GM23338 (cell line): ENCODE data around the gene NT5M. TPM values are rescaled to one million over a fixed set of nuclear protein-coding genes. Genes with fewer than 3 reads are reported as not detected.

ENCODE experiments used
- ATAC-seq: fragments of 200-7000 bp; cut with Tn5 transposase; 3 replicates; pipeline ENCODE4 v1.9.1; 2020
- DNase-seq: peaks from one replicate; pipeline ENCODE4 v3.0.0-alpha.2; 2015; ENCODE audit warnings: low spot score
- H2AFZ ChIP-seq: fragments of 200-600 bp; sonication (generic); 2 replicates; pipeline ENCODE4 v1.8.0; 2016; ENCODE audit warnings: antibody characterized with exemption, mild to moderate bottlenecking, moderate library complexity
- H3F3A ChIP-seq: fragments of 200-600 bp; sonication (generic); replicated peaks from 2 replicates; pipeline ENCODE4 v1.8.0; 2017; ENCODE audit warnings: antibody characterized with exemption, mixed run types, low read depth
- H3K27ac ChIP-seq: fragments of 200-600 bp; sonication (generic); 2 replicates; pipeline ENCODE4 v1.6.1; 2016; ENCODE audit warnings: low read depth
- H3K27me3 ChIP-seq: fragments of 200-600 bp; sonication (generic); 2 replicates; pipeline ENCODE4 v1.8.0; 2016; ENCODE audit warnings: mild to moderate bottlenecking, mixed run types, moderate library complexity; ENCODE audit not compliant: insufficient read depth
- H3K36me3 ChIP-seq: fragments of 200-600 bp; sonication (generic); 2 replicates; pipeline ENCODE4 v1.8.0; 2016; ENCODE audit warnings: mild to moderate bottlenecking; ENCODE audit not compliant: insufficient read depth
- H3K4me1 ChIP-seq: fragments of 200-600 bp; sonication (generic); 2 replicates; pipeline ENCODE4 v1.8.0; 2016; ENCODE audit warnings: mild to moderate bottlenecking, moderate library complexity; ENCODE audit not compliant: insufficient read depth
- H3K4me2 ChIP-seq: fragments of 200-600 bp; sonication (generic); 2 replicates; pipeline ENCODE4 v1.7.1; 2017; ENCODE audit warnings: mixed run types
- H3K4me3 ChIP-seq: fragments of 200-600 bp; sonication (generic); 2 replicates; pipeline ENCODE4 v1.6.1; 2016; ENCODE audit warnings: mixed run types
- H3K79me2 ChIP-seq: fragments of 200-600 bp; sonication (generic); replicated peaks from 2 replicates; pipeline ENCODE4 v1.8.0; 2017; ENCODE audit warnings: mild to moderate bottlenecking; ENCODE audit not compliant: insufficient read depth
- H3K9me2 ChIP-seq: fragments of 200-600 bp; sonication (generic); 2 replicates; pipeline ENCODE4 v1.8.0; 2017; ENCODE audit not compliant: insufficient read depth
- H4K20me1 ChIP-seq: fragments of 200-600 bp; sonication (generic); replicated peaks from 2 replicates; pipeline ENCODE4 v1.8.0; 2017; ENCODE audit warnings: mild to moderate bottlenecking; ENCODE audit not compliant: insufficient read depth
- H3K27ac Mint-ChIP-seq: 2 replicates; pipeline ENCODE4 v1.8.0; 2020; ENCODE audit warnings: inconsistent platforms, mild to moderate bottlenecking, moderate library complexity, mixed read lengths
- H3K27me3 Mint-ChIP-seq: 3 replicates; pipeline ENCODE4 v1.8.0; 2022; ENCODE audit warnings: low read depth, mild to moderate bottlenecking, moderate library complexity, mixed read lengths, inconsistent platforms; ENCODE audit not compliant: insufficient read depth, poor library complexity
- H3K36me3 Mint-ChIP-seq: 3 replicates; pipeline ENCODE4 v1.8.0; 2021; ENCODE audit warnings: low read depth, mild to moderate bottlenecking, inconsistent platforms, moderate library complexity, mixed read lengths
- H3K4me1 Mint-ChIP-seq: 3 replicates; pipeline ENCODE4 v1.8.0; 2020; ENCODE audit warnings: mild to moderate bottlenecking, inconsistent platforms, mixed read lengths
- H3K4me3 Mint-ChIP-seq: 3 replicates; pipeline ENCODE4 v1.8.0; 2021; ENCODE audit warnings: moderate library complexity, mild to moderate bottlenecking, inconsistent platforms, mixed read lengths
- H3K9me3 Mint-ChIP-seq: 3 replicates; pipeline ENCODE4 v1.8.0; 2020; ENCODE audit warnings: moderate library complexity, mild to moderate bottlenecking, inconsistent platforms, mixed read lengths
- CREB1 ChIP-seq: fragments of 250-450 bp; sonication (Bioruptor Pico); IDR thresholded peaks from 2 replicates; pipeline ENCODE4 v1.5.0; 2020; ENCODE audit warnings: low read depth, mild to moderate bottlenecking, moderate library complexity
- CTCF ChIP-seq, 2 experiments: fragments of 200-600 bp in 1 of 2; sonication (generic) in 1 of 2; conservative IDR thresholded peaks; 2 replicates each; pipeline versions ENCODE4 v1.5.1 to v1.6.1; 2016 to 2017; ENCODE audit warnings: antibody characterized with exemption in 2 of 2, low read depth in 2 of 2, mild to moderate bottlenecking in 2 of 2, moderate library complexity in 1 of 2
- ETS1 ChIP-seq: IDR thresholded peaks from 2 replicates; pipeline ENCODE4 v1.6.1; 2016; ENCODE audit warnings: antibody characterized with exemption
- EZH2 ChIP-seq: fragments of 200-600 bp; sonication (generic); IDR thresholded peaks from one replicate; pipeline ENCODE4 v1.8.0; 2017; ENCODE audit warnings: antibody characterized with exemption, mild to moderate bottlenecking, low read depth; ENCODE audit not compliant: unreplicated experiment
- JUNB ChIP-seq: IDR thresholded peaks from one replicate; pipeline ENCODE4 v1.6.1; 2016; ENCODE audit warnings: antibody characterized with exemption; ENCODE audit not compliant: unreplicated experiment
- NANOG ChIP-seq: IDR thresholded peaks from 2 replicates; pipeline ENCODE4 v1.6.1; 2016; ENCODE audit warnings: antibody characterized with exemption, borderline replicate concordance
- POLR2AphosphoS5 ChIP-seq: IDR thresholded peaks from 2 replicates; pipeline ENCODE4 v1.6.1; 2016; ENCODE audit warnings: antibody characterized with exemption, low read depth
- STAT1 ChIP-seq: IDR thresholded peaks from one replicate; pipeline ENCODE4 v1.6.1; 2016; ENCODE audit warnings: antibody characterized with exemption; ENCODE audit not compliant: unreplicated experiment
- ZNF114 ChIP-seq: fragments of 250-450 bp; sonication (Bioruptor Pico); IDR thresholded peaks from 2 replicates; pipeline ENCODE4 v1.5.0; 2020; ENCODE audit warnings: mild to moderate bottlenecking, moderate library complexity
- ZNF331 ChIP-seq: fragments of 250-450 bp; sonication (Bioruptor Pico); IDR thresholded peaks from 2 replicates; pipeline ENCODE4 v1.5.0; 2020; ENCODE audit warnings: low read depth, mild to moderate bottlenecking, moderate library complexity
- ZNF462 ChIP-seq: fragments of 250-450 bp; sonication (Bioruptor Pico); IDR thresholded peaks from 2 replicates; pipeline ENCODE4 v1.5.0; 2020; ENCODE audit warnings: mild to moderate bottlenecking, moderate library complexity
- polyA plus RNA-seq: library from polyadenylated mRNA; unstranded; fragments of >200 nt; fragmentation: Nextera tagmentation; extraction: Ambion mirVana; gene quantifications from 2 replicates; pipeline ENCODE4 v1.2.1, GENCODE V29; 2016
- total RNA-seq: library from RNA; depleted of rRNA; stranded (reverse); fragments of >200 nt; shearing (Covaris generic); gene quantifications from 2 replicates; pipeline ENCODE4 v1.2.3, GENCODE V29; 2014
- TF ChIP-seq, protein P1 (sequence below): IDR thresholded peaks from one replicate; pipeline ENCODE4 v1.6.1; 2018; ENCODE audit warnings: antibody characterized with exemption; ENCODE audit not compliant: unreplicated experiment

Gene NT5M
- total and polyA plus RNA-seq, 2 experiments from 2014 or later: 6.0 to 10.6 TPM

- no peak for TF ChIP-seq EZH2
- no peak for TF ChIP-seq ZNF462 (CRISPR knock-in tag)
- TF ChIP-seq ZNF114: no peak
- no peak for TF ChIP-seq CREB1
- TF ChIP-seq ZNF331 (CRISPR knock-in tag): no peak
- TF ChIP-seq ETS1: no peak
- TF ChIP-seq CTCF (conservative IDR thresholded peaks at IDR 0.05; ENCODE audit: low read depth in 2 of 2): no peak
- TF ChIP-seq, protein P1, sequence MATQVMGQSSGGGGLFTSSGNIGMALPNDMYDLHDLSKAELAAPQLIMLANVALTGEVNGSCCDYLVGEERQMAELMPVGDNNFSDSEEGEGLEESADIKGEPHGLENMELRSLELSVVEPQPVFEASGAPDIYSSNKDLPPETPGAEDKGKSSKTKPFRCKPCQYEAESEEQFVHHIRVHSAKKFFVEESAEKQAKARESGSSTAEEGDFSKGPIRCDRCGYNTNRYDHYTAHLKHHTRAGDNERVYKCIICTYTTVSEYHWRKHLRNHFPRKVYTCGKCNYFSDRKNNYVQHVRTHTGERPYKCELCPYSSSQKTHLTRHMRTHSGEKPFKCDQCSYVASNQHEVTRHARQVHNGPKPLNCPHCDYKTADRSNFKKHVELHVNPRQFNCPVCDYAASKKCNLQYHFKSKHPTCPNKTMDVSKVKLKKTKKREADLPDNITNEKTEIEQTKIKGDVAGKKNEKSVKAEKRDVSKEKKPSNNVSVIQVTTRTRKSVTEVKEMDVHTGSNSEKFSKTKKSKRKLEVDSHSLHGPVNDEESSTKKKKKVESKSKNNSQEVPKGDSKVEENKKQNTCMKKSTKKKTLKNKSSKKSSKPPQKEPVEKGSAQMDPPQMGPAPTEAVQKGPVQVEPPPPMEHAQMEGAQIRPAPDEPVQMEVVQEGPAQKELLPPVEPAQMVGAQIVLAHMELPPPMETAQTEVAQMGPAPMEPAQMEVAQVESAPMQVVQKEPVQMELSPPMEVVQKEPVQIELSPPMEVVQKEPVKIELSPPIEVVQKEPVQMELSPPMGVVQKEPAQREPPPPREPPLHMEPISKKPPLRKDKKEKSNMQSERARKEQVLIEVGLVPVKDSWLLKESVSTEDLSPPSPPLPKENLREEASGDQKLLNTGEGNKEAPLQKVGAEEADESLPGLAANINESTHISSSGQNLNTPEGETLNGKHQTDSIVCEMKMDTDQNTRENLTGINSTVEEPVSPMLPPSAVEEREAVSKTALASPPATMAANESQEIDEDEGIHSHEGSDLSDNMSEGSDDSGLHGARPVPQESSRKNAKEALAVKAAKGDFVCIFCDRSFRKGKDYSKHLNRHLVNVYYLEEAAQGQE: no peak
- TF ChIP-seq POLR2AphosphoS5: no peak
- TF ChIP-seq JUNB: no peak
- TF ChIP-seq STAT1: no peak
- TF ChIP-seq NANOG: no peak
- Mint-ChIP-seq H3K9me3 (peaks cover 7% of the 10 kb centered on the region), H3K4me1 (no peaks in the 10 kb centered on the region), H3K27ac (no peak overlapping the region), H3K27me3 (no peaks in the 10 kb centered on the region), H3K4me3 (no peak overlapping the region), H3K36me3 (no peaks in the 10 kb centered on the region)
- Histone ChIP-seq H3K9me2 (no peaks in the 10 kb centered on the region), H3K27ac (no peak overlapping the region), H4K20me1 (no peaks in the 10 kb centered on the region), H3K27me3 (no peaks in the 10 kb centered on the region), H3K4me1 (no peaks in the 10 kb centered on the region), H2AFZ (no peak overlapping the region), H3F3A (no peaks in the 10 kb centered on the region), H3K36me3 (no peaks in the 10 kb centered on the region), H3K79me2 (no peaks in the 10 kb centered on the region), H3K4me2 (no peak overlapping the region), H3K4me3 (no peak overlapping the region)
- DNase-seq (no peak), ATAC-seq (no peak)
Observed at GRCh38 chr17:17394494-17394893, 91.3 kb downstream of the NT5M start.
